GM23248 (cell line): ENCODE data around the gene TMEM106A.

Experiments used
- EZH2 ChIP-seq: fragments of 200-600 bp; sonication (generic); IDR thresholded peaks from 2 replicates; pipeline ENCODE4 v1.6.1; 2018; ENCODE audit warnings: antibody characterized with exemption, mild to moderate bottlenecking; ENCODE audit not compliant: insufficient read depth, poor library complexity, severe bottlenecking
- EZH2phosphoT487 ChIP-seq: fragments of 200-600 bp; sonication (generic); IDR thresholded peaks from 2 replicates; pipeline ENCODE4 v1.6.1; 2018; ENCODE audit warnings: antibody characterized with exemption, moderate library complexity, mild to moderate bottlenecking, low read depth; ENCODE audit not compliant: insufficient read depth

DNA sequence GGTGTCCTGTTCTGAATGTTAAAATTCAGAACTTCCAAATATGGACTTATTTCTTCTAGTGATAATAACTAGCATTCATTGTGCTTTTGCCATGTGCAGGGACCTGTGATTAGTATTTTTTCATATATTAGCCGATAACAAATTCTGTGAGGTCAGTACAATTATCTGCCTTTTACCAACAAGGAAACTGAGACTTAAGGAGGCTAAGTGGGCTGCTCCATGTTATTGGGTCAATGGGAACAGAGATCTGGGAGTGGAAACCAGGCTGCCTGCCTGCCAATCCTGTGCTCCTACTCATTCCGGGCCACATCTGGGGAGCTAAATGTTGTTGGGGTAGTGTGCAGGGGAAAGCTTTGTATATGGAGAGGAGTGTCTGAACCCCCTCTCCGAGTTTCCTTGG lies 3.7 kb downstream of the TMEM106A start:
- TF ChIP-seq EZH2phosphoT487 (no peak), EZH2 (no peak)
